Suprapubic skin (tissue), 3 donors: ENCODE results near the gene FSIP1.

Experiments
- CTCF ChIP-seq, 2 donors: fragments of 200-600 bp in 1 of 2; fragments of 450-650 bp in 1 of 2; sonication (generic) in 1 of 2; IDR thresholded peaks; one replicate each; pipeline ENCODE4 v1.5.1; 2016 to 2019; ENCODE audit warnings: antibody characterized with exemption in 2 of 2, mild to moderate bottlenecking in 1 of 2, moderate library complexity in 1 of 2
- EP300 ChIP-seq: sonication (generic); formaldehyde crosslinking; IDR thresholded peaks from one replicate; pipeline ENCODE4 v1.6.1; 2017; ENCODE audit warnings: antibody characterized with exemption

GRCh38 chr15:39789736-39790135, 7.1 kb upstream of the FSIP1 start:
- no peak for TF ChIP-seq EP300
- no peak for TF ChIP-seq CTCF (IDR thresholded peaks at IDR 0.05)
